GM04504 (cell line): ENCODE data around the gene DCLK2.

ENCODE experiments used
- DNase-seq: peaks from one replicate; pipeline ENCODE4 v3.0.0-alpha.2; 2012; ENCODE audit warnings: low read depth

Gene DCLK2

DNA sequence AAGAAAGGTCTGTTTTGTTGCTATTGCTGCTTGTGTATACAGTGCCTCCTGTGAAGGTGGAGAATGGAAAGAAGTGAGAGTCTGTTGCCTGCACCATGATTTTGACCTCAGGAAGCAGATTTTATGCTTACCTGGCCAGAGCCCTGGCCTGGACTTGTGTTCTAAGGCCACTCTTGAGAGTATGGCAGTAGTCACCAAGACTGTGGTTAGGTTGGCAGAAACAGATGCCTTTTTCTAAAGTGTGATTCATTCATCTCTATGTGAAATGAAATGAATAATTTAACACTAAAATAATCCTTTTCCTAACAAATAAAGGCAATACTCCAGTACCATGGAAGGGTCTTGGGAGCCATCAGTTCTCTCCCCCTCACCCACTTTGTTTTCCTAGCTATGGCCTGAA is 161.8 kb downstream of the DCLK2 start:
- no peak for DNase-seq

DNA sequence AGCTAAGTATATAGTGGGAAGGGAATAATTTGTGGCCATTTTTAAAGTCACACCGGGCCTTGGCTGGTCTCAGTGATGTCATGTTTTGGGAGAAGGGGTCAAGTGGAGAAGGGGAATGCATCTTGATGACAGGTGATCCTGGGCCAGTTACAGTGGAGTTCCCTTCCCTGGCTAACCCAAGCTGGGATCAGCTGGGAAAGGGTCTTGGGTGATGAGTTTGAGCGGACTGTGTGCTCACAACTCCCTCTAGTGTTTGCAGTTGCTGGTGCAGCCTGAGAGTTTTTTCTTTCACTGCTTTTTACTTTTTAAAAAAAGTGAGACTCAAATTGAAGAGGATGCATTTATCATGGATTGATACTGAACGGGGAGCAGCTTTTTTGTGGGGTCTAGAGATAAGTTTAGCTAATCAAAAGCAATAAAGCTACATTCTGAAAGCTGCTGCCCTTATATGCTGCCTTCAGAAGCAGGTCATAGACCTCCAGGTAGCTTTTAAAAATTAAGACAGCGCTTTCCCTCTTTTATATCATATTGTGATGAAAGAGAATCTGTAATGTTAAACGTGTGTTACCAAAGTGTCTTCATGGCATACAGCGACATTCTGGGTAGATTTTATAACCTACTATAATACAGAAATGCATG is 164.7 kb downstream of the DCLK2 start:
- DNase-seq = no peak

DNA sequence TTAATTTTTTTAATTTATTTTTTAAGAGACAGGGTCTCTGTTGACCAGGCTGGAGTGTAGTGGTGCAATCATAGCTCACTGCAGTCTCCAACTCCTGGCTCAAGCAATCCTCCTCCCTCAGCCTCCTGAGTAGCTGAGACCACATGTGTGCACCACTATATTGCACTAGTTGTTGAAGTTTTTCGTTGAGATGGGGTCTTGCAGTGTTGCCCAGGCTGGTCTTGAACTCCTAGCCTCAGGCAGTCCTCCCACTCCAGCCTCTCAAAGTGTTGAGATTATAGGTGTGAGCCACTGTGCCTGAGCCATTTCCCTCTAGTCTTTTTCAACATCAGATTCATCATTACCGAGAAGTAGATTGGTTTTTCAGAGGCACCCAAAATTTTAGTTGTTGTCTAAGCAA is 165.7 kb downstream of the DCLK2 start:
- no peak for DNase-seq

DNA sequence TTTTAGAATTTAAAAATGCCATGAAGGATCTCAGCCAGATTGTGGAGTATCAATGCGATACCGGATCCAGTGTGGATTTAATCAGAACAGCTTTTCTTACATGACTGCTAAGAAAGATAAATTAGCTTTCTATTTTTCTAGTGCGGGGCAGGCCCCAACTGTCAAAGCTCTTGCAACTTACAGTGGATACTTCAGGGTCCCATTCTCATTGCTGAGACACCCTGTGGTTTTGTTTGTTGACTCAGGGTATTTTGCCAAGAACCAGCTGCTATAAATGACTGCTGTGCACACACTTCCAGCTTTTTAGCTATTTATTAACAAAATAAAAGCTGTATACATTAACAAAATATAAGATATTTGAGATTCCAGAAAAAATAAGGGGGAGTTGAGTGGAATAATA is 166.4 kb downstream of the DCLK2 start:
- DNase-seq = no peak

DNA sequence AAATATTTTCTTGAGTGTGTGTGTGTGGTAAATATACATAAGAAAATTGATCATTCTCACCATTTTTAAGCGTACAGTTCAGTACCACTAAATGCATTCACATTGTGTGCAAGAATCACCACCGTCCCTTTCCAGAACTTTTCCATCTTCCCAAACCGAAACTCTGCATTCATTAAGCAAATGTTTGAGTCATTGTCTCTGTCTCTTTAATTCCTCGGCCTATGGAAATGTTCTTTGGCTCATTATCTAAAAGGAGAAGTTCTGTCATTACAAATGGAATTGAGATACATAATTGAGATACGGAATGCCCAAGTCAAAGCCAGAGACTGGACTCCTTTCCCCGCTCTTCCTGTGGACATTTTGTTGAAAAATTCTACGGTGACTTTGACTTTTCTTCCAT is 168.9 kb downstream of the DCLK2 start:
- DNase-seq = no peak

DNA sequence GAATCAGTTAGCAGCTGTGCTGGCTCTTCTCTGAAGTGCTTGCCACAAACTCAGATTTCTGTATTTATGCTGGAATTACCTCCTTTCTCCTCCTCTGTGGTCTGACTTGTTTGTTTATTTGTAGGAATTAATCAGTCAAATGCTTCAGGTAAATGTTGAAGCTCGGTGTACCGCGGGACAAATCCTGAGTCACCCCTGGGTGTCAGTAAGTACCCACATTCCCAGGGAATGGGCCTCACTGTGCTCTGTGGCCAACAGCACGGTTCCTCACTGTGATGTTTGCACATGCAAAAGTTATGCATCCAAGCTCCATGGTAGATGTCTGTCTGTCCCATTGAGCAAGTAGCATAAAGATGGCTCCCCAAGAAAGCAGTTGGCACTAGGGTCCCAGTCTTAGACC is 169.9 kb downstream of the DCLK2 start:
- DNase-seq = no peak

DNA sequence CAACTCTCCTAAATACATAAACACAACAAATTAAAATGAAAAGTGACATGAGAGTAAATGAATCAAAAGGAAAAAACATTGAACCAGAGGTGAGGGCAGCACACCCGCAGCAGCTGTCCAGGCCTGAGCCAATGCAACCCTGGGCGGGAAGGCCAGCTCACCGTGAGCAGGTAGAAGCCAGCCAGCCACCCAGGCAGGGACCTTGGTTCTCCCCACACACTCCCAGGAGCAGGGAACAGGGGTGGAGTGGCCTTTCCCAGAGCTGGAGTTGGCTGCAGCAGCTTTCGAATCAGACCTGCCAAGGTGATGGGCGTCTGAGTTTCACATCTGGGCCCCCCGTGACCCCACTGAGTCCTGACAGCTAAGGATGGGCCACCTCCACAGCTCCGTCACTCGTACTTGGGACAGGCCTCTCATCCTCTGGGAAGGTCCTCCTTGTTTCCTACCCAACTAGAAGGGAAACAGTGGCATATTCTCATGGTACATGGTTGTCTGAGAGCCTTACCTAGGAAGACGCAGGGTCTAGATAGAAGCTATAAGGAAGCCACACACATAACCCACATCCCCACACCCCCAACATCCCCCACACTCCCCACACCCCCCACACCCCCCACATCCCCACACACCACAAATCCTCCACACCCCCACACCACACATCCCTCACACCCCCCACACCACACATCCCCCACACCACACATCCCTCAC is 172.2 kb downstream of the DCLK2 start:
- DNase-seq = no peak

DNA sequence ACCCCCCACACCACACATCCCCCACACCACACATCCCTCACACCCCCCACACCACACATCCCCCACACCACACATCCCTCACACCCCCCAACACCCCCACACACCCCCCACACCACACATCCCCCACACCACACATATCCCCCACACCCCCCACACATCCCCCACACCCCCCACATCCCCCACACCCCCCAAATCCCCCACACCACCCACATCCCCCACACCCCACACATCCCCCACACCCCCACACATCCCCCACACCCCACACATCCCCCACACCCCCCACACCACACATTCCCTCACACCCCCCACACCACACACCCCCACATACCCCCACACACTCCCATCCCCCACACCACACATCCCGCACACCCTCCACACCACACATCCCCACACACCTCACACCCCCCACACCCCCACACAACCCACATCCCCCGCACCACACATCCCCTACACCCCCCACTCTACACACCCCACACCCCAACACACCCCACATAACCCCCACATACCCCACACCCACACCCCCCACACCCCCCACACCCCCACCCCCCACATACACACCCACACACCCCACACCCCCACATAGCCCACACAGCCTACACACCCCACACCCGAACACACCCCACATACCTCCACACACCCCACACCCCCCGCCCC is 172.9 kb downstream of the DCLK2 start:
- no peak for DNase-seq

DNA sequence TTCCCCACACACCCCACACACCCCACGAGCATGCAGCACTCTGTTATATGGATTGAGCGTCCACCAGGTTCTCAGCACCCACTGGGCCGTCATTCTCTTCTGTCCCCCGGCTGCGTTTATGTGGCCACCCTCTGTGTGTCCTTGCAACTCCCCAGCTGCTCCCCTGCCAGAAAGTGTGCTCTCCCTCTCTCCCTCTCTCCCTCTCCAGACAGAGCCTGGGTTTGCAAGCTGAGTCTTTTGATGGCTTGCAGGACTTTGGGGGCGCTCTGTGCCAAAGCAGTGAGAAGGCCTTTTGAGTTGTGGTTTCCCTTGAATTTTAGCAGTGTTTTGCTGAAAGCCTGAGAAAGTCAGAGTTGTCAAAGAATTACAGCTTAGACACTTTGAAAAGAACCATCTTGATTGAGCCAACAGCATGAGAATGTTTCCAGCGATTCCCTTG is 173.5 kb downstream of the DCLK2 start:
- DNase-seq = no peak

DNA sequence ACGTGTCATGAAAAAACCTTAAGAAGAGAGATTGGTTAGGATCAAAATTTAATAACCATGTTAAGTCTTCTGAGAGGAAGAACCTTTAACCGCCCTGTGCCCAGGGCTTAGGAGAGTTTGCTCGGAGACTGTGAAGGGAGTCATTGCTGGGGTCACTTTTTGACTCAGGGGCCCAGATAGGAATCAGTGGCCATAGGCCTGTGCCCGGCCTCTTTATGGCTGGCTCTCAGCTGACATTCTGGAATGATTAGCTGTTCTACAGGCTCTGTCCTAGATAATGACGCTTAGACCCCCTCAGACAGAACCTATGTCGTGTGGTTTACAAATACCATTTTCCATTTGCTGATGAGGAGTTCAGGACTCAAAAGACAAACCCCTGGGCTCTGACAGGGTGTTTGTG is 174.1 kb downstream of the DCLK2 start:
- DNase-seq = no peak

DNA sequence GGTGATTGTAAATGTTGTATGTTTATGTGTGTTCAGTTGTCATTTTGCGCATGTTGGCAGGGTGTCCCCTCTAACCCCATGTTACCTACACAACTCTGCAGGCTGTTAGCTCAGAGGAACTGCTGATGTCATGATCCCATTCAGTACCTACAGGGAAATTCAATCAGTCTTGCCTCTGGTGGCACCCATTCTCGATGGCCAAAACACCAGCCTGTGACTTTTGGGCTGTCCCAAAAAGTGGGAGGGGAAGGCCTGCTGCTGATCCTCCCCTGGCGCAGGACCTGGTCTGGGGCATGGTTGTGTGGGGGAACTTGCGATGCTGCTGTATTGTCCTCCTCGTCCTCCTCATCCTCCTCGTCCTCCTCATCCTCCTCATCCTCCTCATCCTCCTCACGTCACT is 174.5 kb downstream of the DCLK2 start:
- no peak for DNase-seq

DNA sequence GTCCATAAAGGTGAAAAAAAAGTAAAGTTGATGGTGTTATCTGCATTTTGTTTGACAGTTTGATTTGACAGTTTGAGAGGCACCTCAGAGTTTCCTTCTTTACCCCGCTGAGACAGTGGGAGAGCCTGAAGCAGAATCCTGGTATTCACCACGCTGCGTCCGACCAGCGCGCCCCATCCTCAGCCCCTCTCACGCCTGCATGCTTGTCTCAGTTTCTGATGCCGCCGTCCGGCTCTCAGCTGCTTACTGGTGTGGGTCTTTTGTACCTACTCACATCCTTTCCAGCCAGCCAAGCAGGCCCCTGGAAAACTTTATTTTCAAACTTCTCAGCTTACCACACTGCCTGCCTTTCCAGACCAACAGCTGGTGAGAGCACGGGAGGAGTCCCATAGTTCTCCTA is 175.2 kb downstream of the DCLK2 start:
- no peak for DNase-seq

DNA sequence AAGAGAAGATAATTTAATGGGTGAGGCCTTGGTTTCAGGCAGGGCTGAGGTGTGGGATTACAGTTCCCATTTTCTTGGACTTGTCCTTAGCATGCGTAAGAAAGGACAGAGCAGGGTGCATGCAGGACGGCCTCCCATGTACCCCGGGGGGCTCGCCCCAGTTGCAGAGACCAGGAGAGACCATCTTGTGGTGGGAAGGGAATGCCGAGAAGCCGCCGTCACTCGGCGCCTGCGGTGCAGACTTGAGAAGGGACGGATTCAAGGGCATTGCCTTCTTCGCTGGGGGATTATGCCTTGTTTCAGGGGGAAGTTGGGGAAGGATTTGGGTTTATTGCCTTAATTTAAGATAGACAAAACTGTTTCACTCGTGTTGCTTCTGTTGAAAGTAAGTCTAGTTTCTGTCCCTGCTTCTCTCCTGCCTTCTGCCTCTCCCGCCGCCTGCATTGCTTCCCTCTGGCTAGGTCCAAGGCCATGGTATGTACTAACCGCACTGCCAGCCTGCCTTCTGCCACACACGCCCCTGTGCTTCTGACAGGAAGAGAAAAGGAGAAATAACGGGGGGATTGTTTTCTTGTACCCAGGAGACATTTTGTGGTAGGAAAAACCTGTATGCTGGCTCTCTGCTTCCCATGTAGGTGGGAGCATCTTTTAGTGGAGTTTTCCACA is 175.9 kb downstream of the DCLK2 start:
- no peak for DNase-seq

DNA sequence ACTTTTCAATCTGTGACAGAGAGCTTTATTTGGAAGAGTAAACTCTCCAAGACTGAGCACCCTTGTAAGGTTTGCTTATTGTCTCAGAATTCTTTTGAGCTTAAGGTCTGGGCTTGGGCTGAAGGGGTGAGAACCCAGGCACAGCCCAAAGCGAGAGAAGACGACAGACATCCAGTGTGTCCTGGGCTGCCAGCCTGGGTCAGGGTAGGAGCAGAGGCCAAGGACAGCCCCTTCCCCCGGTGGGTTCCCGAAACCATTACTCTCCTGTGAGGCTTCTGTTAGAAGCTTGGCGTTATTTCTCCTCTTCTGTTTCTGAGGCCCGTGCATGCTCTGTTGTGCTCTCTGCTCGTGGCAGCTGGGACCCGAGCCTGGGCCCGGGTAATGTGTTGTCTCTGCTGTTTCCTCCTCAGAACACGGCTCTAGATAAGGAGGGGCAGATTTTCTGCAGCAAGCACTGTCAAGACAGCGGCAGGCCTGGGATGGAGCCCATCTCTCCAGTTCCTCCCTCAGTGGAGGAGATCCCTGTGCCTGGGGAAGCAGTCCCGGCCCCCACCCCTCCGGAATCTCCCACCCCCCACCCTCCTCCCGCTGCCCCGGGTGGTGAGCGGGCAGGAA is 177.5 kb downstream of the DCLK2 start:
- DNase-seq = no peak

DNA sequence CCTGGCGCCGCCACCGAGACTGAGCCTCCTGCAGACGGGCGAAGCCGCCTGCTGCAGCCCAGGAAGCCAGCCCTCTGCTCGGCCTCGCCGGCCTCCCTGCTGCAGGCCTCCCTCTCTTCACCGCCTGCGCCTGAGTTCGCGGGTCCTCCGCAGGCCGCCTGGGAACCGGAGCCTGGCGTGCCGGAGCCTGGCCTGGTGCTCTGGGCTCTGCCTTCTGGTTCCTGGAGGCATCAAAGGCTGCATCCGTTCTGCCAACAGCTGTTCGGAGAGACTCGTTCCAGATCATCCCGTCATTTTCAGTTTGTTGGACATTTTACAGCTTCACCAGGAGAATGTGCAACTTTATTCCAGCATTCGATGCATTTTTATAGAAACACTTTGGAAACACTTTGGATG is 178.0 kb downstream of the DCLK2 start:
- no peak for DNase-seq

DNA sequence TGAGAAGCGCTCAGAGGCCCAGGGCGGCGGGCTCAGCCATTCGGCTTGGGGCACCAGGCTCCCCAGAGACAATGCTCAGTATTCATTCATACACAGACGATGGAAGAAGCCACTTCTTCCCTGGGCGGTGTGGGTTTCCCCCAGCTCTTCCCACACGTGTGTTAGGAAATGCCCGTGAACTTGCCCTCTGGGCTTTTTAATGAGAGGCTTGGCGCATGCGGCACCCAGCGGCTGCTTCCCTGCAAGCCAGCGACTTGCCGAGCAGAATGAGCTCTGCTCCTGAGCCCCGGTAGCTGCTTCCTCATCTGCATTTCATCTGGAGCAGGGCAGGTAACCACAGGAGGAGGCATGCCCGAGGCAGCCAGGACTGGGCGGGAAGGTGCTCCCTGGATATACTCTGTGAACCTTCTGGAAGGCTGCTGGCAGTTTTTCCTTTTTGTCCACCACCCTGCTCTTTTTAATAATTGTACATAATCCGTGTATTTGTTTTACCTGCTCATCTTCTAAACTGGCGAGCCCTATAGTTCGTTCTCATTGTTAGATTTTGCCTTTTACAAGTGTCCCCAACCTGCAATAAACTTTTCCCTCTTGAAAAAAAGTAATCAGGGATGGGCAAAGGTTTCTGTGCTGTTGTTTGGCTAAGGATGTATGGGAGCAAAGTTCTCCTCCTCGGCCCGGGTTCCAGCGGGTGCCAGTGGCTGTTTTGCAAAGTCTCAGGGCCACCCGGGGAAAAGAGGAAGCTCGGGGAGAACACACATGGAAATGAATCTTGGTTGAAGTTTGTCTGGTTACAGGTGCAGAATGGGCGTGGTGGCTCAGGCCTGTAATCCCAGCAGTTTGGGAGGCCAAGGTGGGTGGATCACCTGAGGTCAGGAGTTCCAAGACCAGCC is 178.8 kb downstream of the DCLK2 start:
- no peak for DNase-seq

DNA sequence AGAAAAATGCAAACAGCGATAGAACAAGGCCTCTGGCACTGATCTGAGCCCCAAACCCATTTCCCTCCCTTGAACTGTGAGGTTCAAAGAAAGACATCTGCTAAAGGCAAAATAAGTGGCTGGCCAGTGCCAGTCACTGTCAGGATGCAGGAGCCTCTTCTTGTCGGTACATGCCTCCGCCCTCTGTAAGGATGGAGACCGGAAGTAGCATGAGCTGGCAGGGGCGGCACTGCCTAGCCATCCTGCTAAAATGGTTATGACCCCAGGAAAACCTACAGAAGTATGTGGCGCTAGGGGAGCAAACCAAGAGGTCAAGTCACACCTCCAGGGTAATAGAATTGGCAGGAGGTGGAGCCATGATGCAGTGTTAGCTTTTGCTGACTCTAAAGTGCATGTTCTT is 180.3 kb downstream of the DCLK2 start:
- no peak for DNase-seq

DNA sequence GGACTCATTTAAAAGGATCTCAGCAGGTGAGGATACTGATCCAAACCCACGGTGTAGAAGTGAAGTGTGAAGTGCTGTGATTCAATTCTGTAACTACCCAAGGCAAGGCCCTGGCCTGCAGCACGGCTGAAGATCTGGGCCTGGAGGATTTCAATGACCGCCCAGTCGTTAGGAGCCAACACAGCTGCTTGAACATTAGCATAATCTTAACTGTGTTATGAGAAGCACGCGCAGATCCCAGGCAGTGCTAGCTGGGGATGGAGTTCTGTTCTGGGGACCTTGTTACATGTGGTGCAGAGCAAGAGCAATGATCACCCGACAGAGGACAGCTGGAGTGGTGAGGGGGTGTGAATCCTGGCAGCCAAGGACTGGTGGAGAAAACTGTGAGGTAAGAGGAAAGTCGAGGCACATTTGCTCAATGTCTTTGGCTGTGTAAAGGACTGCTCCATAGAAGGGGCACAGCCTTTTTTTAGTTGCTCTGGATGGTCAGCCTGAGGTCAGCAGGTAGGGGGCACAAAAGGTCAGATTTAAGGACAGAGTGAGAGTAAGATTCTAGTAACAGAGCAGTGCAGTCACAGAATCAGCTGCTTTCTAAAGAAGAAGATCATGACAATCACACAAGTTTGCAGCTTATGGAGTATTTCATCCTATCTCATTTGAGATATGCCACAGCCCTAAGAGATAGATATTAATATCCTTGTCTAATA is 181.8 kb downstream of the DCLK2 start:
- no peak for DNase-seq

DNA sequence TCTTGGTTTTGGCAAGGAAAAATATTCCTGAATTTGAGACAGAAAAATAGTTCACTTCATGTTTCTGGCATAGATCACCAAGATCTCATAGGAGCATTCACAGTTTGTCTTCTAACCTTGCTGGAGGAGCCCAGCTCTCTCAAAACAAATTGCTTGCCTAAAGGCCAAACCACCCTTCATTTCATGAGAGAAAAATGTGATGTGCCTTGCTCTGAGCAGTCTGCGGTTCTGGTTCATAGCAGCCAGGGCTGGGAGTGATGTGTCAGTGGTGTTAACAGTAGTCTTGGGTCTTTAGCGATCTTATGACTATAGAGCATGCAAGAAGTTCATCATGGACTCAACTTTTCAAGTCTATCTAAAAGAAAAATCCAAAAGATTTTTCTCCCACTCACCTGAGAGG is 183.3 kb downstream of the DCLK2 start:
- DNase-seq = no peak

DNA sequence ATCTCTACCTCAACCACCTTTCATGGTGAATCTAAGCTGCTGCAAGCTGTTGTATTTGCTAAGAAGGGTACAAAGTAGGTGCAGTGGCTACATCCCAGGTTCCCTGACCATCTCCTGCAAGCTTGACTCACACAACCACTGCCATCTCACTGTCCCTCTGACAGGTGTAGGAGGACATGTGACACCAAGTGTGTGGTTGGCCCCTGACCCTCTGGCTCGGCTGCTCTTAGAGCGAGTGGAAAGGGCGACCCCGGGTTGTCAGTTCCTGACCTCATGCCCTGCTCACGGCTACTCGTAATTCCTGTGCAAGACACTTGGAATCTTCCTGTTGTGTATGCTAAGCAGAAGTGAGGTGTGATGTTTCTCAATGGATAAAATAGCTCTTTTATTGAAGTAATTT is 184.4 kb downstream of the DCLK2 start:
- no peak for DNase-seq

DNA sequence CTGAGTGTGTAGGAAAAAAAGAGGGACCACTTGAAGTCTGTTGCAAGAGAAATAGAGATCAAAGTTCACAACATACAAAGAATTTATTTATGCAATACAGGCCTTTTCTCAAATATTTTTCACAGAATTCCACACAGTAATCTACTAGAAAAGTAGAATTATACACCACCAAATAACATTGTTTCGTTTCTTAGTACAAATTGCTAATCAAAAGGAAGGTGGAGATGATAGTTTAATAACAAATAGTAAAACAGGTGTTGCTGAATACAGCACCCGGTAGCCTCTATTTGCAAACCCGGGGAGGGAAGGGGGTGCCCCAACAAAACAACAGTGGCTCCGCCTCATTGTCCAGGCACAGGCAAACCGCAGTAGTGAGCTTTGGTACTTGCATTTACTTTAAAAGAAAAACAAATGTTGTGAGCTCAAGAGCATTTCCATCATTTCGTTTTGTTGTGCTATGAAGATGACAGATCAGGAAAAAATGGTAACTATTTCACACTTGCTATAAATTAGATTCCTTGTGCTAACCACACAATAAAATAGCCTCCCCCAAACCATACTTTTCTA is 186.4 kb downstream of the DCLK2 start:
- no peak for DNase-seq
